RWPE2 (cell line): ENCODE data around the gene OSBPL7.

Experiments used
- ATAC-seq: fragments of 200-7000 bp; cut with Tn5 transposase; 3 replicates; pipeline ENCODE4 v1.9.1; 2021; ENCODE audit warnings: low read depth
- DNase-seq: peaks from one replicate; pipeline ENCODE4 v3.0.0-alpha.2; 2020; ENCODE audit warnings: low spot score
- H3K27ac ChIP-seq: fragments of 450-650 bp; 2 replicates; pipeline ENCODE4 v1.5.1; 2017; ENCODE audit warnings: mild to moderate bottlenecking; ENCODE audit not compliant: poor library complexity, severe bottlenecking
- H3K27me3 ChIP-seq: fragments of 250-450 bp; sonication (Bioruptor Pico); 2 replicates; pipeline ENCODE4 v1.5.1; 2021; ENCODE audit warnings: mild to moderate bottlenecking, moderate library complexity; ENCODE audit not compliant: insufficient read depth, poor library complexity, severe bottlenecking
- H3K36me3 ChIP-seq: fragments of 250-450 bp; sonication (Bioruptor Pico); 2 replicates; pipeline ENCODE4 v1.5.1; 2020; ENCODE audit warnings: low read depth, mild to moderate bottlenecking, moderate library complexity
- H3K4me1 ChIP-seq: fragments of 250-450 bp; sonication (Bioruptor Pico); 2 replicates; pipeline ENCODE4 v1.5.1; 2021; ENCODE audit warnings: mild to moderate bottlenecking, moderate library complexity; ENCODE audit not compliant: insufficient read depth, poor library complexity, severe bottlenecking
- H3K4me3 ChIP-seq: fragments of 250-450 bp; sonication (Bioruptor Pico); 2 replicates; pipeline ENCODE4 v1.5.1; 2021; ENCODE audit warnings: mild to moderate bottlenecking, moderate library complexity; ENCODE audit not compliant: severe bottlenecking
- H3K9me3 ChIP-seq: fragments of 250-450 bp; sonication (Bioruptor Pico); 2 replicates; pipeline ENCODE4 v1.5.1; 2021; ENCODE audit warnings: mild to moderate bottlenecking, moderate library complexity; ENCODE audit not compliant: severe bottlenecking
- CTCF ChIP-seq: fragments of 450-650 bp; IDR thresholded peaks from one replicate; pipeline ENCODE4 v1.5.1; 2017; ENCODE audit warnings: mild to moderate bottlenecking, moderate library complexity; ENCODE audit not compliant: poor library complexity, severe bottlenecking

The OSBPL7 gene

GRCh38 chr17:47852113-47852949, 30.7 kb upstream of the OSBPL7 start:
- no peak for TF ChIP-seq CTCF
- no peak overlapping the region for H3K27ac ChIP-seq
- peaks cover 2% of the 10 kb centered on the region; the same call in 1 of the 2 replicates for H3K36me3 ChIP-seq
- ATAC-seq (no peak), DNase-seq (no peak)
- H3K4me1 ChIP-seq: peaks cover 6% of the 10 kb centered on the region
- H3K27me3 ChIP-seq: no peaks in the 10 kb centered on the region
- no peaks in the 10 kb centered on the region for H3K9me3 ChIP-seq
- H3K4me3 ChIP-seq: no peak overlapping the region

GRCh38 chr17:47851764-47852112, 30.1 kb upstream of the OSBPL7 start:
- Histone ChIP-seq H3K36me3 (peaks cover 2% of the 10 kb centered on the region; the same call in 1 of the 2 replicates), H3K9me3 (no peaks in the 10 kb centered on the region), H3K27ac (no peak overlapping the region), H3K4me1 (peaks cover 6% of the 10 kb centered on the region), H3K27me3 (no peaks in the 10 kb centered on the region), H3K4me3 (no peak overlapping the region)
- ATAC-seq: no peak
- TF ChIP-seq CTCF: no peak
- DNase-seq: no peak

GRCh38 chr17:47850692-47851573, 29.3 kb upstream of the OSBPL7 start, which contains the start of gene SP6:
SP6 (minus strand) TSS chr17:47851163; CDS start chr17:47848429, 2,734 bp downstream.
- peak; percentile 39 for TF ChIP-seq CTCF
- H3K9me3 ChIP-seq: no peaks in the 10 kb centered on the region
- no peaks in the 10 kb centered on the region for H3K27me3 ChIP-seq
- peak; percentile 96 for DNase-seq
- peaks cover 2% of the 10 kb centered on the region; the same call in 1 of the 2 replicates for H3K36me3 ChIP-seq
- H3K4me3 ChIP-seq: peak within 1 kb of the TSS; percentile 54
- peaks cover 6% of the 10 kb centered on the region for H3K4me1 ChIP-seq
- peak; percentile 93 for ATAC-seq
- H3K27ac ChIP-seq: peak within 1 kb of the TSS; percentile 59

GRCh38 chr17:47850373-47850691, 28.7 kb upstream of the OSBPL7 start:
- Histone ChIP-seq H3K27me3 (no peaks in the 10 kb centered on the region), H3K9me3 (no peaks in the 10 kb centered on the region), H3K4me1 (peaks cover 6% of the 10 kb centered on the region), H3K36me3 (peaks cover 2% of the 10 kb centered on the region; the same call in 1 of the 2 replicates), H3K4me3 (peak overlapping the region; percentile 54), H3K27ac (peak overlapping the region; percentile 59)
- no peak for DNase-seq
- ATAC-seq: peak; percentile 38
- no peak for TF ChIP-seq CTCF

- Histone ChIP-seq H3K27ac (no peak overlapping the region), H3K27me3 (no peaks in the 10 kb centered on the region), H3K9me3 (no peaks in the 10 kb centered on the region), H3K4me3 (no peak overlapping the region), H3K4me1 (peaks cover 6% of the 10 kb centered on the region), H3K36me3 (peaks cover 2% of the 10 kb centered on the region; the same call in 1 of the 2 replicates)
- DNase-seq (no peak), ATAC-seq (no peak)
- no peak for TF ChIP-seq CTCF
Measured at GRCh38 chr17:47848198-47848513, 26.6 kb upstream of the OSBPL7 start.
